Activated T-helper 2 cell treated with anti-CD3 and anti-CD28 coated beads, Interferon-gamma antibody, Interleukin-2, Interleukin-4, amounts not matched to agents 10 μg/mL and 5 μg/mL and 100 μg/mL, durations not matched to agents 14 hours and 24 hours and 36 hours (primary cell): ENCODE results near the gene TMEM127. TPM values are rescaled to one million over a fixed set of nuclear protein-coding genes. Genes with fewer than 3 reads are reported as not detected.
A peak's percentile ranks its signal among the peaks of the same experiment; 100 is the strongest.

Experiments
- DNase-seq: peaks from one replicate; pipeline ENCODE4 v3.0.0; 2021; ENCODE audit warnings: low spot score
- H3K27ac Mint-ChIP-seq: one replicate; pipeline ENCODE4 v1.8.0; 2021; ENCODE audit warnings: mixed read lengths
- H3K27me3 Mint-ChIP-seq: one replicate; pipeline ENCODE4 v1.8.0; 2021; ENCODE audit warnings: low read depth, mixed read lengths
- H3K36me3 Mint-ChIP-seq: one replicate; pipeline ENCODE4 v1.8.0; 2021; ENCODE audit warnings: low read depth, mixed read lengths
- H3K4me1 Mint-ChIP-seq: one replicate; pipeline ENCODE4 v1.8.0; 2021; ENCODE audit warnings: low read depth, mixed read lengths
- H3K4me3 Mint-ChIP-seq: one replicate; pipeline ENCODE4 v1.8.0; 2021; ENCODE audit warnings: low read depth, mild to moderate bottlenecking, moderate library complexity, mixed read lengths
- H3K9me3 Mint-ChIP-seq: one replicate; pipeline ENCODE4 v1.8.0; 2021; ENCODE audit warnings: mixed read lengths
- intact Hi-C: fragments of 100-400 bp; cut with micrococcal nuclease; formaldehyde crosslinking; loops from one replicate; pipeline ENCODE4 v1.15.1; 2023
- total RNA-seq: library from RNA; stranded (reverse); gene quantifications from 2 replicates; pipeline ENCODE4 v1.2.3, GENCODE V29; 2022

The TMEM127 gene
- total RNA-seq, 1 donor from 2014 or later = 30.4 TPM

DNA sequence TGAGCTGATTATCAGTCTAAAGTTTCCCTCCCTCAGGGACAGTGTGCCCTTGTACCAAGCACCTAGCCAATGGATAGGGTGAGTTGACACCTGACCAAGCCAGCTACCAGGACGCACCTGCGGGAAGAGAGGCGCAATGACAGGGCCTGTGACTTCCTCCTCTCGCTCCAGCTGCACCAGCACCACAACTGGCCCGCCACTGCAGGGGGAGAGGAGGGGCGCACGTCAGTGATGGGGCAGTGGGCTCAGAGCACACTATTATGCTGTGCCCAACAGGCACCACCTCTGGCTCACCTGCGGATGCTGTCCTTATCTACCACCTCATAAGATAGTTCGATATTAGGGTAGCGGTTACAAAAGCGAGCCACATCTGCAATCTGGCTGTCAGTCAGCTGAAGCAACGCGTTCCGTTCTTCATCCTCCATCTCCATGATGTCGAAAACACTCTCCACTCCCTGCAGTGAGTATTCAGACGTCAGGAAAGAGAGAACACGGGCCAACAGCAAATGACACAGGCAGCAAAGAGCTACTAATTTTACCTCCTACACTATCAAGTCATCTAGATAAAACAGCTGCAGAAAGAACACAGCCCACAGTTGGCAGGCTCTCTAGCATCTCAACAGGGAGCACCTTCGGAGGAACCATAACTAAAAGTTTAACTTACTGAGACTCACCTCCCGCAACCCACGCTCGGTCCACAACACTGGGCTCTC lies 11.1 kb upstream of the TMEM127 start:
- Mint-ChIP-seq H3K9me3 (no peaks in the 10 kb centered on the region), H3K4me1 (no peaks in the 10 kb centered on the region), H3K27me3 (no peaks in the 10 kb centered on the region), H3K36me3 (peaks cover 80% of the 10 kb centered on the region), H3K27ac (no peak overlapping the region), H3K4me3 (no peak overlapping the region)
- no peak for DNase-seq
- intact Hi-C loops = no loop called here

GRCh38 chr2:96274355-96275056 lies 8.7 kb upstream of the TMEM127 start:
- Mint-ChIP-seq H3K4me3 (no peak overlapping the region), H3K36me3 (peaks cover 87% of the 10 kb centered on the region), H3K27me3 (no peaks in the 10 kb centered on the region), H3K4me1 (no peaks in the 10 kb centered on the region), H3K27ac (peak overlapping the region; percentile 25), H3K9me3 (no peaks in the 10 kb centered on the region)
- intact Hi-C loops = no loop called here
- DNase-seq = no peak

DNA sequence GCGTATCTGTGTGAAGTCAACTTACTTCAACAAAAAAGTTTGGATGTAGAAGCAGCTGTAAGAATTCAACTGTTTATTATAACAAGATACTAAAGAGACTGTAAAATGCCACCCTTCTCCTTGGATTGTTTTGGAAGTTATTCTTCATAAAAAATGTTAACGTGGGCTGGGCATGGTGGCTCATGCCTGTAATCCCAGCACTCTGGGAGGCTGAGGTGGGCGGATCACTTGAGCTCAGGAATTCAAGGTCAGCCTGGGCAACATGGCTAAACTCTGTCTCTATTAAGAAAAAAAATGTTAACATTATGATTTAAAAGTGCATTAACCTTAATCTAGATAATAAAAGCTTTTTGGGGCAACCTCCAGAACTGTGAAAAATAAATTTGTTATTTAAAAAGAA lies 8.0 kb upstream of the TMEM127 start:
- Mint-ChIP-seq H3K4me1 (peaks cover 1% of the 10 kb centered on the region), H3K9me3 (no peaks in the 10 kb centered on the region), H3K36me3 (peaks cover 87% of the 10 kb centered on the region), H3K4me3 (no peak overlapping the region), H3K27ac (no peak overlapping the region), H3K27me3 (no peaks in the 10 kb centered on the region)
- intact Hi-C loops = no loop called here
- no peak for DNase-seq

DNA sequence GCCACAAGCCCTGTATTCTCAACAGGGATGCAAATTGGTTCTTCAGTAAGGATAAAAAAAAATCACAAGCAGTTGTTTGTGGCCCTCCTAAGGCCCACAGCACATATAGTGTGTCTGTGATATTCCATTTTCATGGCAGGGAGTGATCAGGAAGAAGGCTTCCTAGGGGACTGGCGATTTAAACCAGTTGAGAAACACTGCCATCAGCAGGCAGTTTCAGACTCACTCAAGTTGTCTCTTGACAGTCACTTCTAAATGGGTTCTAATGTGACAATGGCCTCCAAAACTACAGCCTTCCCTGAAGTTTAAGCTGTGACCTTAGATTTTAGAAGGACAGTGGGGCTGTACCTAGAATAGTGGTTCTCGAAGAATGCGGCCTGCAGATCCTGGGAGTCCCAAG lies 6.2 kb upstream of the TMEM127 start:
- intact Hi-C loops = no loop called here
- peaks cover 85% of the 10 kb centered on the region for H3K36me3 Mint-ChIP-seq
- H3K27me3 Mint-ChIP-seq = no peaks in the 10 kb centered on the region
- H3K27ac Mint-ChIP-seq = no peak overlapping the region
- H3K9me3 Mint-ChIP-seq = no peaks in the 10 kb centered on the region
- no peak for DNase-seq
- peaks cover 12% of the 10 kb centered on the region for H3K4me1 Mint-ChIP-seq
- no peak overlapping the region for H3K4me3 Mint-ChIP-seq

DNA sequence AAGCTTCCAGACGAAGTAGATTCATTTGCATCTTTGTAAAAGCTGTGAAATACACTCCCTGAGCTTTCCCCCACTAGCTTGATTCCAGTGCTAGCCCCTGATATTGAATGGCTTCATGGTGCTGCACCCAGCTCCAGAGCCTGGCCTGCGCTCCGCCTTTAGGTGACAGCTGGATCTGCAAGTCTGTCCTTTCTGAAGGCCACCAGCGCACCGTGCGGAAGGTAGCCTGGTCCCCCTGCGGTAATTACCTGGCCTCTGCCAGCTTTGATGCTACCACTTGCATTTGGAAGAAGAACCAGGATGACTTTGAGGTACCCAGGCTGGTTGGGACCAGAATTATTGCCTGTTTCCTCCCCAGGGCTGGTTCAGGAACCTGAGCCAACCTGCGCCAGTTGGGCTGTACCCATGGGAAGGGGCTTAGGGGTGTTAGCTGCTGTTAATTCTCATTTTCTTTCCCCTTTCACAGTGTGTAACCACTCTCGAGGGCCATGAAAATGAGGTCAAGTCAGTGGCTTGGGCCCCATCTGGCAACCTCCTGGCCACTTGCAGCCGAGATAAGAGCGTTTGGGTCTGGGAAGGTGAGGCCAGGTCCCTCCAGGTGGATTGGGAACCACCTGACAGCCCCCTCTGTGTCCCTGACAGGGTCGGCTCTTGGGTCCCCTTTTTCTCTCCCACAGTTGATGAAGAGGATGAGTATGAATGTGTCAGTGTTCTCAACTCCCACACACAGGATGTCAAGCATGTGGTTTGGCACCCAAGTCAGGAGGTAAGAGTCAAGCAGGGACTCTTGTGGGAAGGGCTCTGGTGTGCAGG lies 1.6 kb upstream of the TMEM127 start:
- H3K36me3 Mint-ChIP-seq = peaks cover 63% of the 10 kb centered on the region
- peak overlapping the region; percentile 100 for H3K4me3 Mint-ChIP-seq
- no peaks in the 10 kb centered on the region for H3K9me3 Mint-ChIP-seq
- H3K27ac Mint-ChIP-seq = peak overlapping the region; percentile 86
- no peaks in the 10 kb centered on the region for H3K27me3 Mint-ChIP-seq
- DNase-seq = peak; percentile 53
- intact Hi-C loops = loop anchor here (2.0 to 5.0 kb wide), 3 partner anchors 57 to 270 kb away; partner anchors contain the start of genes ARID5A and ITPRIPL1
- peaks cover 30% of the 10 kb centered on the region for H3K4me1 Mint-ChIP-seq

GRCh38 chr2:96265349-96265839 lies 403 bp downstream of the TMEM127 start:
- Mint-ChIP-seq H3K4me1 (peaks cover 38% of the 10 kb centered on the region), H3K27me3 (no peaks in the 10 kb centered on the region), H3K9me3 (no peaks in the 10 kb centered on the region), H3K27ac (peak overlapping the region; percentile 98), H3K4me3 (peak overlapping the region; percentile 100), H3K36me3 (peaks cover 63% of the 10 kb centered on the region)
- DNase-seq = no peak
- intact Hi-C loops = loop anchor here (1.0 to 5.0 kb wide), 3 partner anchors 23 to 272 kb away; partner anchors contain the start of gene ARID5A

DNA sequence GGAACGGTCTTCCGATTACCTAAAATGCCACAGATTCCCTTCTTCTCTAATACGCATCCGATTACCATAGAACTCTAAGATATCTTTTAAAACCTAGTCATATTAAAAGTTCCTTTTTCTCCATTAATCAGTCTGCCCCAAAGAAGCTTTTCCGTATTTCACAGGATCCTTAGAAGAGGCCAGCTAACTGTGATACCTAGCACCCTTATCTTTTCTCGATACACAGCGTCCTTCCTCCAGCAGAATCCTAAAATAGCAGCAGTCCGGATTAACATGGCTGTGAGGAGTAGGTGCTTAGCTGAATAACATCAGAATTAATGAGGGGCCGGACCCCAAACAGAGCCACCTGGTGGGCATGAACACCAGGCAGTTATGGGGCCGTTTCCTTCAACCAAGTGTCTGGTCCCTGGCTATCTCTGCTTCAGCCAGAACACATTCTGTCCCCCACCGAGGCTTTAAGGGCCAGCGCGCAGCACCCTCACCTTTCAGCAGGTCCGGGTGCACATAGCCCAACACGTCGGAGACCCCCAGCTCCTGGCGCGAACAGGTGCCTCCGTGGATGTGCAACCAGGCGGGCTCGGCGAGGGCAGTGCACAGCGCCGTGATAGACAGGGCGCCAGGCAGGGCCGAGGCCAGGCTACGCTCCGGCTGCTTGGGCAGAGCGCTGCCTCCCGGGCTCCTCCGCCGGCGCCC lies 995 bp downstream of the TMEM127 start:
- no peaks in the 10 kb centered on the region for H3K9me3 Mint-ChIP-seq
- H3K4me1 Mint-ChIP-seq = peaks cover 42% of the 10 kb centered on the region
- intact Hi-C loops = loop anchor here (1.0 to 5.0 kb wide), 3 partner anchors 23 to 272 kb away; partner anchors contain the start of gene ARID5A
- peak; percentile 22 for DNase-seq
- H3K36me3 Mint-ChIP-seq = peaks cover 63% of the 10 kb centered on the region
- peak overlapping the region; percentile 79 for H3K4me3 Mint-ChIP-seq
- no peaks in the 10 kb centered on the region for H3K27me3 Mint-ChIP-seq
- H3K27ac Mint-ChIP-seq = no peak overlapping the region

- Mint-ChIP-seq H3K27ac (no peak overlapping the region), H3K4me3 (peak overlapping the region; percentile 79)
Observed at GRCh38 chr2:96264086-96264485, 1.7 kb downstream of the TMEM127 start.

GRCh38 chr2:96262306-96262705 lies 3.5 kb downstream of the TMEM127 start:
- intact Hi-C loops = no loop called here
- H3K27ac Mint-ChIP-seq = peak overlapping the region; percentile 17
- no peaks in the 10 kb centered on the region for H3K9me3 Mint-ChIP-seq
- peaks cover 47% of the 10 kb centered on the region for H3K36me3 Mint-ChIP-seq
- peaks cover 43% of the 10 kb centered on the region for H3K4me1 Mint-ChIP-seq
- H3K27me3 Mint-ChIP-seq = no peaks in the 10 kb centered on the region
- DNase-seq = no peak
- peak overlapping the region; percentile 21 for H3K4me3 Mint-ChIP-seq

More at GRCh38 chr2:96264086-96264485, 1.7 kb downstream of the TMEM127 start:
- DNase-seq = no peak
- intact Hi-C loops = no loop called here
- Mint-ChIP-seq H3K27me3 (no peaks in the 10 kb centered on the region), H3K4me1 (peaks cover 48% of the 10 kb centered on the region), H3K9me3 (no peaks in the 10 kb centered on the region), H3K36me3 (peaks cover 59% of the 10 kb centered on the region)

DNA sequence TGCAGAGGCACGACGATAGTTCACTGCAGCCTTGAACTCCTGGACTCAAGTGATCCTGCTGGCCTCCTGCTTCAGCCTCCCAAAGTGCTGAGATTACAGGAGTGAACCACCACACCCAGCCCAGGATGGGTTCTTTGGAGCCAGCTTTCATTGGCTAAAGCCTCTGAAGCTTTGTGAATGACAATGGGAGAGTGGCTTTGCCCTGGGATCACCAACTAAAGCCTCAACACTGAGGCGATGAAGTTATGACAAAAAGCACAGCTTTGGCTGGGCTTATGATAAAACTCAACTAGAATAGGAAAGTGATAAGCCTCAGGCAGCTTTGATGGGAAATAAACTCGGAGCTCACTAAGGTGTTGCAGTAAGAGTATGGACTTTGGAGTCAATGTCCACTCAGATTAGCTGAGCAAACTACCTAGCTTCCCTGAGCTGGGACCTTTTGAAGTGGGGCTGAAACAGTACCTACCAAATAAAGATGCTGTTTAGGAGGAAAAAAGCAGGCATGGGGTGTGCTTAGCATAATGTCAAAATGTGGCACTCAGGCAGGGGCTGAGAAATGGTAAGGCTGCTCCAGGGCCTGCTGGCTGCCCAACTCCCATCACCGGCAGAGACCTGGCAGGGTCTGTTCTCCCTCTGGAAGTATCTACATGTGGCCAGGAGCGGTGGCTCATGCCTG lies 4.3 kb downstream of the TMEM127 start:
- Mint-ChIP-seq H3K27me3 (no peaks in the 10 kb centered on the region), H3K4me3 (no peak overlapping the region), H3K36me3 (peaks cover 46% of the 10 kb centered on the region), H3K4me1 (peaks cover 45% of the 10 kb centered on the region), H3K9me3 (no peaks in the 10 kb centered on the region), H3K27ac (peak overlapping the region; percentile 89)
- intact Hi-C loops = no loop called here
- DNase-seq = no peak

DNA sequence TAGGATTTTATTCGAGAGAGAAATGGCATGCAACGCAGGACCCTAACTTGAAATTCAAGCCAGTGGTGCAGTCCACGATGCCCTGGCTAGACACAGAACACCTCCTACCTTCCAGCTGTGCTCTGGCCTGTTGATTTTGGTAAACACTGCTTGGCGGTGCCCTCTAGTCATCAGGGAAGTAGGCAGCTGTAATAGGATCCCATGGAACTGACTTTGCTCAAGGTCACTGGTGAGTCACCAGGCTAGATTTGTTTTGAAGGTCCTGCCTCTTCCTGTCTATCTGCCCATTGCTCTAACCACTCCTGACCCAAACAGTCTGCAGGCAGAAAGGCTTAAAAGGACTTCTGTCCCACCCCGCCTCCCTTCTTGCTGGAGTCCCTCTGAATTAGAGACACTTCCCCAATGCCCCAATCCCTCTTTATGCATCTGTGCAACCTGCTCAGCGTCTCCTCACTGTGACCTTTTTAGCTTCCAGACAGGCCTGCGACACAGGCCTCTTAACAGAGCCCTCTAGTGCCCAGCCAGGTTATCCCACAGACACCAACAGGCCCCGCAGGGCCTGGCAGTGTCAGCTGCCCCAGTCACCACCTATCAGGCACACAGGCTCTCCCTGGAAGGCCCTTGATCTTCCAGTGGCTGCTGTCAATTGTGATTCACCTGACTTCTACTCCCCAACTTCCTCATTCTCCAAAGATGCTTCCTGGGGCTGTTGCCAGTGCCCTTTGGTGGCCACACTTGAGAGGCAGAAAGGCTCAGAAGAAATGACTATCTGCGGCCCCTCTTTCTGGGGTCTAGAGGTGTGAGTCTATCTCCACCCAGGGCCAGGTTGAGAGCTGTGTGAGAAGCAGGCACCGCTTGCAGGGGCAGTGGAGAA lies 5.2 kb downstream of the TMEM127 start:
- H3K4me3 Mint-ChIP-seq = no peak overlapping the region
- intact Hi-C loops = no loop called here
- H3K4me1 Mint-ChIP-seq = peaks cover 43% of the 10 kb centered on the region
- peak; percentile 24 for DNase-seq
- H3K27me3 Mint-ChIP-seq = no peaks in the 10 kb centered on the region
- H3K36me3 Mint-ChIP-seq = peaks cover 45% of the 10 kb centered on the region
- H3K9me3 Mint-ChIP-seq = no peaks in the 10 kb centered on the region
- H3K27ac Mint-ChIP-seq = peak overlapping the region; percentile 89
